Ovary (tissue), 9 donors: ENCODE measurements around the gene IGDCC3. TPM values are rescaled to one million over a fixed set of nuclear protein-coding genes. Genes with fewer than 3 reads are reported as not detected.
A peak's percentile ranks its signal among the peaks of the same experiment; 100 is the strongest.

ENCODE experiments used
- DNase-seq, 5 donors: peaks; one replicate each; pipeline ENCODE4 v3.0.0-alpha.2; 2019 to 2020
- H3K27ac ChIP-seq, 2 donors: fragments of 200-600 bp; one replicate each; pipeline versions ENCODE4 v1.5.1 to v1.8.0; 2019 to 2022
- H3K27me3 ChIP-seq: fragments of 200-600 bp; one replicate; pipeline ENCODE4 v1.8.0; 2022
- H3K36me3 ChIP-seq: fragments of 200-600 bp; sonication (generic); one replicate; pipeline ENCODE4 v1.5.1; 2019
- H3K4me1 ChIP-seq: one replicate; pipeline ENCODE4 v1.8.1; 2013; ENCODE audit warnings: mild to moderate bottlenecking, moderate library complexity; ENCODE audit not compliant: insufficient read depth
- H3K4me3 ChIP-seq: fragments of 200-600 bp; sonication (generic); one replicate; pipeline ENCODE4 v1.5.1; 2017
- H3K9me3 ChIP-seq, 2 donors: fragments of 200-600 bp in 1 of 2; sonication (generic) in 1 of 2; one replicate each; pipeline versions ENCODE4 v1.5.1 to v1.8.1; 2013 to 2019; ENCODE audit warnings: mild to moderate bottlenecking in 1 of 2, moderate library complexity in 1 of 2
- CTCF ChIP-seq, 3 donors: fragments of 450-650 bp in 2 of 3; fragments of 200-600 bp in 1 of 3; IDR thresholded peaks; one replicate each; pipeline versions ENCODE4 v1.5.1 to v1.8.0; 2016 to 2022; ENCODE audit warnings: antibody characterized with exemption in 3 of 3, mild to moderate bottlenecking in 1 of 3
- EP300 ChIP-seq: sonication (generic); formaldehyde crosslinking; IDR thresholded peaks from one replicate; pipeline ENCODE4 v1.6.1; 2017; ENCODE audit warnings: antibody characterized with exemption
- POLR2A ChIP-seq: fragments of 450-650 bp; IDR thresholded peaks from one replicate; pipeline ENCODE4 v1.6.1; 2017; ENCODE audit warnings: antibody characterized with exemption, mild to moderate bottlenecking, moderate library complexity
- WGBS, 3 donors: extraction: QIAGEN DNeasy Blood & Tissue Kit in 1 of 3; methylation state at CpG; one replicate each; pipeline versions ENCODE4 v1.1.5 to v1.1.7; 2013 to 2017; 5-methylcytosine and 5-hydroxymethylcytosine counted together
- intact Hi-C, 4 donors: fragments of 100-400 bp; cut with DNase I; formaldehyde crosslinking; loops; one replicate each; pipeline versions ENCODE4 v1.11.0 to v1.15.1; 2022 to 2023
- polyA plus RNA-seq, 2 donors: library from polyadenylated mRNA; stranded (reverse); fragments of 200-250 nt in 1 of 2; fragments of 350-450 nt in 1 of 2; fragmentation: Illumina TruSeq in 1 of 2; extraction: RNeasy Lipid Tissue Mini Kit (QIAGEN cat#74804) in 1 of 2; gene quantifications; one replicate each; pipeline ENCODE4 v1.2.3, GENCODE V29; 2013 to 2014
- small RNA-seq: library from RNA; depleted of rRNA; stranded (forward); fragments of <200 nt; gene quantifications from one replicate; pipeline ENCODE3, GENCODE V24; 2016
- total RNA-seq, 7 donors: library from RNA; depleted of rRNA in 2 of 7; stranded (reverse); fragments of >200 nt in 2 of 7; fragmentation: NEBNext Ultra II Directional in 3 of 7; extraction: Animal tissue kit (Norgen Biotek cat#: 25700) in 3 of 7; gene quantifications; one replicate each; pipeline versions ENCODE4 v1.1.0 to v1.2.4, GENCODE V29; 2016 to 2023
- donor health status: DM: no; HTN: no; CAD: no; lungs with moderate emphysema.
- donor health status: DM: no; HTN: no; CAD: no.
- donor health status: Bipolar disorder and iron deficiency.
- donor health status: DM: yes; HTN: yes; CAD: no.
- donor health status: DM: no; HTN: no; CAD: no.
- donor health status: DM: yes; HTN: yes; CAD: no.

Gene IGDCC3
- total and polyA plus RNA-seq, 9 donors = 0.11 to 1.8 (median 0.74) TPM

- WGBS, 3 donors = 66 to 71% (median 70%) methylated on average over 10 of the region's 10 CpGs
- DNase-seq = no peak
Observed at GRCh38 chr15:65285291-65286068, 92.3 kb downstream of the IGDCC3 start.

DNA sequence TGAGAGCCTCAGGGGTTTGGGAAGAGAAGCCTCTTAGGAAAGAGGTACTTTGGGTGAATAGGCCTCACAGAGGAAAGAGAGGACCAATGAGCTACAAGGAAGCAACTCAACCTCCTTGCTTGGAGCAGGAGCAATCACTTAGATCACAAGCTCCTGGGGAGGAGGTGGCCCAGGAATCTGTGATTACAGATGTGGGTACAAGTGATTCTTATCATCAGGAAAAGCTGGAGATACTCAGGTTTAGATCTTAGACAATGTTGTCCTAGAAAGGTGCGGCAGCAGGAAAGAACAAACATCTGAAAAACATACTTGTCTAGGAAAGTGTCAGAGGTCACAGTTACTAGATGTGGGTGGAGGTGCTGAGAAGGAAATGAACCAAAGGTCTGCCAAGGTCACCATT lies 99.3 kb downstream of the IGDCC3 start:
- Histone ChIP-seq H3K9me3 (no peaks in the 10 kb centered on the region), H3K27ac (no peak overlapping the region)
- intact Hi-C loops = loop anchor here in 1 of 4 donors (10.0 kb wide), 1 partner anchor 224 kb away; no protein-coding TSS in a partner anchor

More at GRCh38 chr15:65285291-65286068, 92.3 kb downstream of the IGDCC3 start:
- Histone ChIP-seq H3K4me3 (peak overlapping the region; percentile 57), H3K27ac (no peak overlapping the region), H3K27me3 (no peaks in the 10 kb centered on the region), H3K4me1 (peaks cover 4% of the 10 kb centered on the region), H3K9me3 (no peaks in the 10 kb centered on the region), H3K36me3 (no peaks in the 10 kb centered on the region)
- no peak for TF ChIP-seq EP300
- TF ChIP-seq POLR2A = no peak
- TF ChIP-seq CTCF (IDR thresholded peaks at IDR 0.05) = no peak
- intact Hi-C loops = no loop called here

More for the DNA sequence above, 99.3 kb downstream of the IGDCC3 start:
- 84 to 94% (median 92%) methylated on average over 1 of the region's 1 CpG for WGBS, 3 donors
- DNase-seq = no peak
- no peak overlapping the region for H3K4me3 ChIP-seq
- no peak for TF ChIP-seq EP300
- TF ChIP-seq POLR2A = no peak
- no peak for TF ChIP-seq CTCF (IDR thresholded peaks at IDR 0.05)
- H3K36me3 ChIP-seq = no peaks in the 10 kb centered on the region
- no peaks in the 10 kb centered on the region for H3K27me3 ChIP-seq
- no peaks in the 10 kb centered on the region for H3K4me1 ChIP-seq

Small RNAs within 50 kb of the gene (small RNA-seq; reads per million reads assigned to genes)
- 7,383 reads per million, percentile 99 among the genes with 10 or more reads in this experiment for gene RNU5A-1
- gene RNU5B-1 = 1,213 reads per million, percentile 97 among the genes with 10 or more reads in this experiment
- gene SNORA24B = not detected

Other genes with a start within 250 kb of the IGDCC3 start
- gene PDCD7, start 244.2 kb downstream of the IGDCC3 start, total RNA-seq = 10 to 100 TPM; 23.2 to 41.1 (median 32.8) TPM
- gene PDCD7, start 244.2 kb downstream of the IGDCC3 start, polyA plus RNA-seq = 10 to 100 TPM; 16.4 to 29.8 TPM
- 10 to 100 TPM; 37.1 to 44.2 (median 41.1) TPM for gene CLPX, start 192.7 kb downstream of the IGDCC3 start, total RNA-seq
- gene CLPX, start 192.7 kb downstream of the IGDCC3 start, polyA plus RNA-seq = 10 to 100 TPM; 19.0 to 44.4 TPM
- 10 to 100 TPM in 3 of 7 donors, 1 to 10 TPM in 4; 1.2 to 24.3 (median 4.6) TPM for gene CILP, start 166.5 kb downstream of the IGDCC3 start, total RNA-seq
- gene CILP, start 166.5 kb downstream of the IGDCC3 start, polyA plus RNA-seq = 10 to 100 TPM in 1 of 2 donors, 1 to 10 TPM in 1; 1.6 to 34.1 TPM
- gene PARP16, start 91.1 kb downstream of the IGDCC3 start, total RNA-seq = 10 to 100 TPM in 5 of 7 donors, 1 to 10 TPM in 2; 8.8 to 20.2 (median 13.4) TPM
- gene PARP16, start 91.1 kb downstream of the IGDCC3 start, polyA plus RNA-seq = 10 to 100 TPM; 12.1 to 19.2 TPM
- not detected for gene RNU5A-1, start 82.0 kb downstream of the IGDCC3 start, total RNA-seq
- gene RNU5A-1, start 82.0 kb downstream of the IGDCC3 start, polyA plus RNA-seq = not detected
- 10 to 100 TPM in 5 of 7 donors, not detected in 2; 22.1 to 67.7 (median 29.6) TPM for gene RNU5B-1, start 73.3 kb downstream of the IGDCC3 start, total RNA-seq
- not detected for gene RNU5B-1, start 73.3 kb downstream of the IGDCC3 start, polyA plus RNA-seq
- gene IGDCC4, start 44.9 kb upstream of the IGDCC3 start, total RNA-seq = 10 to 100 TPM in 5 of 7 donors, 1 to 10 TPM in 2; 5.4 to 40.4 (median 17.1) TPM
- gene IGDCC4, start 44.9 kb upstream of the IGDCC3 start, polyA plus RNA-seq = 10 to 100 TPM; 10.8 to 12.8 TPM
- 10 to 100 TPM; 31.1 to 36.5 (median 34.1) TPM for gene DPP8, start 139.7 kb upstream of the IGDCC3 start, total RNA-seq
- 10 to 100 TPM; 13.7 to 14.9 TPM for gene DPP8, start 139.7 kb upstream of the IGDCC3 start, polyA plus RNA-seq
- 10 to 100 TPM; 51.6 to 70.3 (median 58.0) TPM for gene HACD3, start 152.5 kb upstream of the IGDCC3 start, total RNA-seq
- 10 to 100 TPM; 39.2 to 96.6 TPM for gene HACD3, start 152.5 kb upstream of the IGDCC3 start, polyA plus RNA-seq
- gene INTS14, start 233.1 kb upstream of the IGDCC3 start, total RNA-seq = 10 to 100 TPM; 25.5 to 41.7 (median 28.1) TPM
- 10 to 100 TPM; 25.9 to 38.0 TPM for gene INTS14, start 233.1 kb upstream of the IGDCC3 start, polyA plus RNA-seq
- gene SLC24A1, start 243.9 kb upstream of the IGDCC3 start, total RNA-seq = 10 to 100 TPM in 4 of 7 donors, 1 to 10 TPM in 3; 4.5 to 17.4 (median 11.3) TPM
- 10 to 100 TPM in 1 of 2 donors, 1 to 10 TPM in 1; 9.1 to 12.4 TPM for gene SLC24A1, start 243.9 kb upstream of the IGDCC3 start, polyA plus RNA-seq